Regular cardiac myocyte (primary cell): ENCODE data around the gene SQSTM1. TPM values are rescaled to one million over a fixed set of nuclear protein-coding genes. Genes with fewer than 3 reads are reported as not detected.

Experiments used
- total RNA-seq: library from RNA; depleted of rRNA; stranded (reverse); fragments of >200 nt; gene quantifications from 2 replicates; pipeline ENCODE4 v1.2.3, GENCODE V29; 2014

The SQSTM1 gene
- total RNA-seq = 256 and 857 TPM in 2 replicates

GRCh38 chr5:179820483-179821297 is at the start of gene SQSTM1:
TSS of gene SQSTM1 (plus strand) at chr5:179820905. CDS start at chr5:179820937, 32 bp downstream.

GRCh38 chr5:179793468-179794139 is 27.1 kb upstream of the SQSTM1 start, which contains the start of gene LTC4S:
TSS of gene LTC4S (plus strand) at chr5:179793986. CDS start at chr5:179794081, 95 bp downstream.

DNA sequence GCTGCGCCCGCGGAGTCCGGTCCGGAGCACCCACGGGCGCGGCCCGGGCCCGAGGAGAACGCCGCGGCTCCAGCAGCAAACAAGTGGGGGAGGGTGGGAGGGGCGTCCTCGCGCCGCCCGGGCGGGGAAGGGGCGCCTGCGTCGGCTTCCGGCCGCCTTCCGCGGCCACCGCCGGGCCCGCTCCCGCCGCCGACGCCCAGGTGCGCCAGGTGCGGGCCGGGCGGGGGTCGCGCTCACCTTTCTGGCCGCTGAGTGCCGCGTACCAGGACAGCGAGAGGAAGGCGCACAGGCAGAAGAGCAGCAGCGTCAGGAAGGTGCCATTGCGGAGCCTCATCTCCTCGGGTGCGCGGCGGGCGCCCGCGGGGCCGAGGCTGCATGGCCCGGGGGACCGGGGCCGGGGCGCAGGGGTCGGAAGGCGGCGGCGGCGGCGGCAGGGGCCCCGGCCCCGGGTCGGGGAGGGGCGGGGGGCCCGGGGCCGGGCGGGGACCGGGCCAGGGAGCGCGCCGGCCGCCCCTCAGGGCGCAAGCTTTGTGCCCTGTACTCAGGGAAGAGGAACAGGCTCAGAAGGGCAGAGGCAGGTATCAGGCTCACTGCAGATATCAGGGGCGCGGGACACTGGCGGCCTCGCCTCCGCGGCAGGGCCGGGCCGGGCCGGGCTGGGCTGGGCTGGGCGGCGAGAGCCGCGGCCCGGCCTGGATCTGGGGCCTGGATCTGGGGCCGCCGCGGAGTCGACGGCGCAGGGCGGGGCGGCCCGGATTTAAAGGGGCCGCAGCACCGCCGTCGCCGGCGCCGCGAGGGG is 14.3 kb upstream of the SQSTM1 start, which contains the start of gene MGAT4B:
TSS of gene MGAT4B (minus strand) at position 617 of the 799 bp plus-strand sequence. CDS start at position 334, 283 bp downstream.

DNA sequence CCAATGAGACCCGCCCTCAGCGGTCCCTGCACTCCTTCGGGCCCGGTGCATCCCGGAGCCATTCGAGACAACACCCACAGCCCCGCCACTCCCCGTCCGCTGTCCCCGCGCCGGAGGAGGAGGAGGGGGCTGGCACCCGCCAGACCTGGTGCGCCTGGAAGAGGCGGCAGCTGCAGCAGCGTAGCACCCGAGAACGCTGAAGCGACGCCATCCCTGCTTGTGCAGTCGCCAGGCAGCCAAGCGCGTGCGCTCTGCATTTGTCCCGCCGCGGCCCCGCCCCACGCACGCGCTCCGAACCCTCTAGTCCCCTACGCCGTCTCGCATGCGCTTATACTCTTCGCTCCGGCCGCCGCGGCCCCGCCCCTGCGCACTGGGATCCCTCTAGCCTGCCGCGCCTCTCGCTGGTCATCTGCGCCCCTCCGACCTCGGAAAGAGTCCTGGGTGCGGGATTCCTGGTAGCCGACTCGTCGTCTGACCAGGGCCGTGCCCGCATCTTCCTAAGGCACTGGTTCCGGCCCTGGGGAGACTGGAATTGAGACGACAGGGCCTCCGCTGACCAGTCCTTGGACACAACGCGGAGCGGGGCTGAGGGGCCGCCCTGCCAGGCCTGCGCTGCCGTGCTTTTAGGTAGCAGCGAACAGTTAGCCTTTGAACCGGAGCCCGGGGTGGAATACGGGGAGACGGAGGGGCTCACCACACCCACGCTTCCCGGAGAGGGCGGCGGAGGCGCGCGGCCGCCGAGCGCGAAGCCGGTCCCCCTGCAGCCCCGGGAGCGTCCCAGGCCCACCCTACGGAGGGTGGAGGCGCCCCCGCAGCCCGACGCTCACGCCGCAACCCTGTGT is 38.1 kb downstream of the SQSTM1 start, which contains the start of gene MRNIP:
TSS of gene MRNIP (minus strand) at position 232 of the 842 bp plus-strand sequence. CDS start at position 211, 21 bp downstream.

Other genes starting within 250 kb of the SQSTM1 start
- gene HNRNPH1, start 197.2 kb upstream of the SQSTM1 start, total RNA-seq = 509 and 722 TPM in 2 replicates
- gene CBY3, start 139.9 kb upstream of the SQSTM1 start, total RNA-seq = not detected in 2 replicates
- 957 and 1,184 TPM in 2 replicates for gene CANX, start 121.9 kb upstream of the SQSTM1 start, total RNA-seq
- gene MAML1, start 88.1 kb upstream of the SQSTM1 start, total RNA-seq = 3.4 and 6.5 TPM in 2 replicates
- gene LTC4S, start 26.9 kb upstream of the SQSTM1 start, total RNA-seq = 0.19 and 1.4 TPM in 2 replicates
- gene MGAT4B, start 14.0 kb upstream of the SQSTM1 start, total RNA-seq = 106 and 125 TPM in 2 replicates
- gene MRNIP, start 37.9 kb downstream of the SQSTM1 start, total RNA-seq = 11.9 and 17.2 TPM in 2 replicates
- 54.1 and 58.9 TPM in 2 replicates for gene TBC1D9B, start 87.0 kb downstream of the SQSTM1 start, total RNA-seq